Loucy (cell line): ENCODE measurements around the gene FMN2.

Experiments
- H2AFZ ChIP-seq: fragments of 200-600 bp; sonication (generic); 2 replicates; pipeline ENCODE4 v1.6.0; 2016; ENCODE audit warnings: antibody characterized with exemption, mild to moderate bottlenecking, low read length, moderate library complexity
- H3F3A ChIP-seq: fragments of 200-600 bp; 2 replicates; pipeline ENCODE4 v1.6.0; 2016; ENCODE audit warnings: antibody characterized with exemption, low read depth, mild to moderate bottlenecking
- H3K27me3 ChIP-seq: fragments of 200-600 bp; sonication (generic); 2 replicates; pipeline ENCODE4 v1.6.1; 2014; ENCODE audit warnings: low read length, mild to moderate bottlenecking; ENCODE audit not compliant: insufficient read depth, poor library complexity, severe bottlenecking
- H3K36me3 ChIP-seq: fragments of 200-600 bp; sonication (generic); 2 replicates; pipeline ENCODE4 v1.6.1; 2016; ENCODE audit warnings: low read length; ENCODE audit not compliant: insufficient read depth
- H3K4me1 ChIP-seq: fragments of 200-600 bp; sonication (generic); 2 replicates; pipeline ENCODE4 v1.5.1; 2014; ENCODE audit warnings: low read length, mild to moderate bottlenecking; ENCODE audit not compliant: insufficient read depth, poor library complexity, severe bottlenecking
- H3K4me2 ChIP-seq: fragments of 200-600 bp; sonication (generic); 2 replicates; pipeline ENCODE4 v1.6.0; 2014; ENCODE audit warnings: antibody characterized with exemption, low read length, low read depth, mild to moderate bottlenecking; ENCODE audit not compliant: poor library complexity, severe bottlenecking
- H3K4me3 ChIP-seq: fragments of 200-600 bp; sonication (generic); 2 replicates; pipeline ENCODE4 v1.5.1; 2014; ENCODE audit warnings: low read length, mild to moderate bottlenecking, mixed read lengths; ENCODE audit not compliant: poor library complexity, severe bottlenecking
- H3K79me2 ChIP-seq: fragments of 200-600 bp; sonication (generic); 2 replicates; pipeline ENCODE4 v1.6.1; 2014; ENCODE audit warnings: low read length; ENCODE audit not compliant: insufficient read depth
- H3K9ac ChIP-seq: fragments of 200-600 bp; sonication (generic); 2 replicates; pipeline ENCODE4 v1.6.0; 2014; ENCODE audit warnings: mild to moderate bottlenecking, low read depth, low read length, moderate library complexity; ENCODE audit not compliant: poor library complexity, severe bottlenecking
- H3K9me2 ChIP-seq: fragments of 200-600 bp; sonication (generic); replicated peaks from 2 replicates; pipeline ENCODE4 v1.6.1; 2016; ENCODE audit warnings: low read depth, low read length, mixed read lengths
- H3K9me3 ChIP-seq: fragments of 200-600 bp; sonication (generic); 2 replicates; pipeline ENCODE4 v1.6.1; 2014; ENCODE audit warnings: mild to moderate bottlenecking, antibody characterized with exemption, low read length, low read depth; ENCODE audit not compliant: insufficient read depth
- H4K20me1 ChIP-seq: fragments of 200-600 bp; sonication (generic); 2 replicates; pipeline ENCODE4 v1.6.0; 2014; ENCODE audit warnings: antibody characterized with exemption, low read length, mild to moderate bottlenecking; ENCODE audit not compliant: insufficient read depth, poor library complexity, severe bottlenecking
- EZH2phosphoT487 ChIP-seq: fragments of 200-600 bp; IDR thresholded peaks from 2 replicates; pipeline ENCODE4 v1.6.1; 2018; ENCODE audit warnings: antibody characterized with exemption, mild to moderate bottlenecking, moderate library complexity, borderline replicate concordance
- TF ChIP-seq, protein P1 (sequence below): fragments of 200-600 bp; sonication (generic); conservative IDR thresholded peaks from 2 replicates; pipeline ENCODE4 v1.5.1; 2014; ENCODE audit warnings: mild to moderate bottlenecking, antibody characterized with exemption, low read length

FMN2 gene

DNA sequence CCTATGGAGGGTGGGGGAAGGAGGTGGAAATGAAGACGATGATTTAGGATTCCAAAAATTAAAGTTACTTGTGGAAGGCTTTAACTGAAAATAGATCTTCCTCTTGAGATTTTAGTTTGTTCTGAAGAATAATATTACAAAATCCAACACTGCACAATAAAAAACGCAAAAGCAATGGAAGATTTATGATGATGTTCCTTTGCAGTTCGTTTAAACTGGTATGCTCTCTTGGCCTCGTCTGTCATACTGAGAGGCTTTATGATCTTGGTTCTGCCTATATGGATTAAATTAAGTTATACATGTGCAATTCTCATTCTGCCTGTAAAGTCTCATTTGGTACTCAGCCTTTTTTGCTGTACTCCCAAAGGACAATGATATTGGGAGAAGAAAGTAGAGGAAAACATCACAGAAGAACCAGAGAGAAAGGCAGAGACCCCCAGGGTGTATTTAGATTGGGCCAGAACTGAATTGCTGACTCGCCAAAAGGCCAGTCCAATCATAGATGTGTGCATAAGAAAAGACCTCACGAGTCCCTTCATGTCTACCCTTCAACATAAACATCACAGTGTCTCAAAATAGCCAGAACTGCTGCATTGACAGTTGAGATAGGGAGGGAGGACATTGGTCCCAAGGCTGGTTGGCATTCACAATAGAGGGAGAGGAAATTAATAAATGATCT lies 331.7 kb downstream of the FMN2 start:
- H2AFZ ChIP-seq = no peak overlapping the region
- H3K36me3 ChIP-seq = no peaks in the 10 kb centered on the region
- no peak overlapping the region for H3K4me2 ChIP-seq
- H3K9me2 ChIP-seq = no peaks in the 10 kb centered on the region
- TF ChIP-seq, protein P1, sequence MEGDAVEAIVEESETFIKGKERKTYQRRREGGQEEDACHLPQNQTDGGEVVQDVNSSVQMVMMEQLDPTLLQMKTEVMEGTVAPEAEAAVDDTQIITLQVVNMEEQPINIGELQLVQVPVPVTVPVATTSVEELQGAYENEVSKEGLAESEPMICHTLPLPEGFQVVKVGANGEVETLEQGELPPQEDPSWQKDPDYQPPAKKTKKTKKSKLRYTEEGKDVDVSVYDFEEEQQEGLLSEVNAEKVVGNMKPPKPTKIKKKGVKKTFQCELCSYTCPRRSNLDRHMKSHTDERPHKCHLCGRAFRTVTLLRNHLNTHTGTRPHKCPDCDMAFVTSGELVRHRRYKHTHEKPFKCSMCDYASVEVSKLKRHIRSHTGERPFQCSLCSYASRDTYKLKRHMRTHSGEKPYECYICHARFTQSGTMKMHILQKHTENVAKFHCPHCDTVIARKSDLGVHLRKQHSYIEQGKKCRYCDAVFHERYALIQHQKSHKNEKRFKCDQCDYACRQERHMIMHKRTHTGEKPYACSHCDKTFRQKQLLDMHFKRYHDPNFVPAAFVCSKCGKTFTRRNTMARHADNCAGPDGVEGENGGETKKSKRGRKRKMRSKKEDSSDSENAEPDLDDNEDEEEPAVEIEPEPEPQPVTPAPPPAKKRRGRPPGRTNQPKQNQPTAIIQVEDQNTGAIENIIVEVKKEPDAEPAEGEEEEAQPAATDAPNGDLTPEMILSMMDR = no peak
- TF ChIP-seq EZH2phosphoT487 = no peak
- no peaks in the 10 kb centered on the region for H3K79me2 ChIP-seq
- no peaks in the 10 kb centered on the region for H3F3A ChIP-seq
- H3K4me1 ChIP-seq = no peaks in the 10 kb centered on the region
- no peaks in the 10 kb centered on the region for H3K27me3 ChIP-seq
- H4K20me1 ChIP-seq = no peaks in the 10 kb centered on the region
- no peak overlapping the region for H3K4me3 ChIP-seq
- H3K9ac ChIP-seq = no peak overlapping the region
- H3K9me3 ChIP-seq = no peaks in the 10 kb centered on the region; the same call in 1 of the 2 replicates

DNA sequence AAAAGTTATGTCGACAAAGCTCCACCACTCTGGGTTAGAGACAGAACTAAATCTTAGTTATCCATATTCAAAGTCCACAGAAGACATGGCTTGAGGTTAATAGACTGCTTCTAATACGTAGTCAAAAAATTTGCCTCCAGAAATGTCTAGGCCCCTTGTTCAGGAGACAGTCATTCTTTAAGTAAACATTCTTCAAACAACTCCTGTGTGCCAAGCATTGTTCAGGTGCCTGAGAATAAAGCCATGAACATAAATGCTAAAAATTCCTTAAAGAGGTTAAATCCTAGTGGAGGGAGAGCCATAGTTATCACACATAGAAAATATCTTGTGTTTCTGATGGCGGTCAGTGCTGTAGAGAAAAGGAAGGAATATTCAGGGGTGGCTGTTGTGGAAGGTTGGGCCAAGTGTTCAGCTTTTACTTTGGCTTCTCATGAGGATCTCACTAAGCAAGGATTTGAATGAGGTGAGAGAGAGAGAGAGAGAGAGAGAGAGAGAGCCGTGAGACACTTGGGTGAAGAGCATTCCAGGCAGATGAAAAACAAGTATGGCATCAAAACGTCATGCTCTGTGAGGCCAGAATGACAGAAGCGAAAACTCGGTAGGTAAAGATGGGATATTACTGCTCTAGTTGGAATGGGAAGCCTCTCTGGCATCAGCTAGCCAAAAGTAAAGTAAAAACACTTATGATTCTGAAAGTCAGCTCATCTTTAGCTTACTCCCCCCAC lies 333.2 kb downstream of the FMN2 start:
- no peaks in the 10 kb centered on the region for H4K20me1 ChIP-seq
- no peaks in the 10 kb centered on the region for H3K79me2 ChIP-seq
- no peaks in the 10 kb centered on the region for H3K4me1 ChIP-seq
- no peak overlapping the region for H3K4me2 ChIP-seq
- H3K4me3 ChIP-seq = no peak overlapping the region
- no peaks in the 10 kb centered on the region for H3K36me3 ChIP-seq
- H3K9me2 ChIP-seq = no peaks in the 10 kb centered on the region
- no peak overlapping the region for H3K9ac ChIP-seq
- no peaks in the 10 kb centered on the region; the same call in 1 of the 2 replicates for H3K9me3 ChIP-seq
- H2AFZ ChIP-seq = no peak overlapping the region
- H3F3A ChIP-seq = no peaks in the 10 kb centered on the region
- no peaks in the 10 kb centered on the region for H3K27me3 ChIP-seq
- TF ChIP-seq, protein P1 = no peak
- TF ChIP-seq EZH2phosphoT487 = no peak

DNA sequence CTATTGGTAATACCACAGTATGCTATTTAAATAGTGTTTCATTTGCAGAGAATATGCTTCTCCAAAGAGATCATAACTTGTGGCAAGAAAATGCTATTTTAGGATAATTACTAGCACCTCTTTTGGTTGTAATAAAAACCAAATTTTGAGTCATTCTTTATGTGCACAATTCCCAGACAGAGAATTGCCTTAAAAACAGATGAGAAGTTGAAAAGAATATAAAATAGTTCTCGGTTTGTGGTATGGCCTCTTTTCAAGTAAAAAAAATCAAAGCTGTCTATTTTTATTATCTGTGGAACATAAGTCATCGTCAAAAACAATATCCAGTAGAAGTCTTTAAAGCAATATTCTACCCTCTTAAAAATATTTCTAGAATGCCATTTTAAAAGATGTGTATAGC lies 334.4 kb downstream of the FMN2 start:
- Histone ChIP-seq H3K4me3 (no peak overlapping the region), H3K4me2 (no peak overlapping the region), H3K79me2 (no peaks in the 10 kb centered on the region), H3K27me3 (no peaks in the 10 kb centered on the region), H3F3A (no peaks in the 10 kb centered on the region), H2AFZ (no peak overlapping the region), H3K9me2 (no peaks in the 10 kb centered on the region), H3K36me3 (no peaks in the 10 kb centered on the region), H4K20me1 (no peaks in the 10 kb centered on the region), H3K9me3 (no peaks in the 10 kb centered on the region; the same call in 1 of the 2 replicates), H3K4me1 (no peaks in the 10 kb centered on the region), H3K9ac (no peak overlapping the region)
- TF ChIP-seq, protein P1 = no peak
